HCT116 (cell line): Measurements from ENCODE around the gene SCARB1. TPM values are rescaled to one million over a fixed set of nuclear protein-coding genes. Genes with fewer than 3 reads are reported as not detected.

ENCODE experiments used
- ATAC-seq: fragments of 200-7000 bp; cut with Tn5 transposase; 2 replicates; pipeline ENCODE4 v1.9.1; 2020; ENCODE audit warnings: mild to moderate bottlenecking, moderate library complexity
- BruUV-seq: library from RNA; stranded (reverse); fragments of 400-500 nt; replicated peaks from 2 replicates; lab custom pipeline; 2021; lab: Mats Ljungman, UMichigan
- CTCF ChIA-PET: fragments of 300-600 bp; sonication (Branson Sonifier 250); formaldehyde crosslinking; loops from one replicate; lab custom pipeline; 2021; ENCODE audit warnings: antibody characterized with exemption; lab: Charles Lee
- POLR2A ChIA-PET: fragments of 300-600, 350-600 bp; sonication (Branson Sonifier 250); formaldehyde crosslinking; loops from one replicate; lab custom pipeline; 2021; ENCODE audit warnings: antibody characterized with exemption; lab: Charles Lee
- RAD21 ChIA-PET, 2 experiments: fragments of 300-600 bp; sonication (Branson Sonifier 250); formaldehyde crosslinking; loops; one replicate each; lab custom pipeline; 2023; ENCODE audit warnings: low total read pairs in 2 of 2; ENCODE audit not compliant: uncharacterized antibody in 2 of 2, unreplicated experiment in 2 of 2, low non-redundant PET in 1 of 2; lab: Charles Lee
- DNase-seq: peaks from one replicate; pipeline ENCODE4 v3.0.0-alpha.2; 2010; ENCODE audit warnings: low read depth, low spot score
- H2AFZ ChIP-seq: fragments of 200-600 bp; shearing (Covaris generic), sonication (generic); 2 replicates; pipeline ENCODE4 v1.6.1; 2017; ENCODE audit warnings: low read depth, mixed run types, mixed read lengths, antibody characterized with exemption, low read length; ENCODE audit not compliant: poor library complexity, severe bottlenecking
- H3K27ac ChIP-seq: 2 replicates; pipeline ENCODE4 v1.5.1; 2012; ENCODE audit warnings: low read depth, low read length
- H3K27me3 ChIP-seq: fragments of 200-600 bp; sonication (generic); 2 replicates; pipeline ENCODE4 v1.6.1; 2016; ENCODE audit warnings: mixed run types, low read length, mixed read lengths; ENCODE audit not compliant: insufficient read depth
- H3K36me3 ChIP-seq, 2 experiments: fragments of 200-500 bp in 1 of 2; fragments of 200-600 bp in 1 of 2; sonication (Bioruptor generic) in 1 of 2; sonication (generic) in 1 of 2; 2 replicates each; pipeline versions ENCODE4 v1.5.1 to v1.6.1; 2014 to 2016; ENCODE audit warnings: low read length in 2 of 2, inconsistent platforms in 1 of 2, mixed read lengths in 1 of 2, mixed run types in 1 of 2; ENCODE audit not compliant: insufficient read depth in 2 of 2, control insufficient read depth in 1 of 2
- H3K4me1 ChIP-seq, 2 experiments: fragments of 200-600 bp in 1 of 2; sonication (generic) in 1 of 2; 2 replicates each; pipeline versions ENCODE4 v1.5.1 to v1.6.1; 2012 to 2017; ENCODE audit warnings: low read length in 2 of 2, inconsistent platforms in 1 of 2, mild to moderate bottlenecking in 1 of 2, mixed read lengths in 1 of 2, mixed run types in 1 of 2, moderate library complexity in 1 of 2; ENCODE audit not compliant: insufficient read depth in 2 of 2, control insufficient read depth in 1 of 2
- H3K4me2 ChIP-seq: fragments of 200-600 bp; sonication (generic); 2 replicates; pipeline ENCODE4 v1.6.1; 2017; ENCODE audit warnings: mixed run types, low read length, mixed read lengths
- H3K4me3 ChIP-seq, 2 experiments: fragments of 200-600 bp in 1 of 2; sonication (generic) in 1 of 2; replicated peaks in 1 of 2; 2 replicates each; pipeline ENCODE4 v1.5.1; 2011 to 2016; ENCODE audit warnings: low read length in 2 of 2, control low read depth in 1 of 2, low read depth in 1 of 2, mild to moderate bottlenecking in 1 of 2, mixed read lengths in 1 of 2, mixed run types in 1 of 2
- H3K79me2 ChIP-seq: fragments of 200-600 bp; sonication (generic); 2 replicates; pipeline ENCODE4 v1.6.1; 2017; ENCODE audit warnings: mild to moderate bottlenecking, mixed run types, low read length, moderate library complexity, mixed read lengths; ENCODE audit not compliant: insufficient read depth
- H3K9ac ChIP-seq: fragments of 200-600 bp; sonication (generic); 2 replicates; pipeline ENCODE4 v1.6.1; 2016; ENCODE audit warnings: low read length, mixed read lengths
- H3K9me2 ChIP-seq: fragments of 200-600 bp; sonication (generic), shearing (Covaris generic); 2 replicates; pipeline ENCODE4 v1.6.1; 2017; ENCODE audit warnings: mixed run types, mild to moderate bottlenecking, moderate library complexity; ENCODE audit not compliant: insufficient read depth
- H3K9me3 ChIP-seq, 2 experiments: fragments of 200-500 bp in 1 of 2; fragments of 200-600 bp in 1 of 2; sonication (Bioruptor generic) in 1 of 2; sonication (generic) in 1 of 2; 2 replicates each; pipeline ENCODE4 v1.6.1; 2014 to 2017; ENCODE audit warnings: low read length in 2 of 2, mixed read lengths in 2 of 2, inconsistent platforms in 1 of 2, low read depth in 1 of 2, mild to moderate bottlenecking in 1 of 2, mixed run types in 1 of 2, moderate library complexity in 1 of 2; ENCODE audit not compliant: control insufficient read depth in 1 of 2, insufficient read depth in 1 of 2
- H4K20me1 ChIP-seq: fragments of 200-600 bp; sonication (generic), shearing (Covaris generic); 2 replicates; pipeline ENCODE4 v1.6.1; 2017; ENCODE audit warnings: mixed run types, mild to moderate bottlenecking, moderate library complexity; ENCODE audit not compliant: insufficient read depth
- CEBPB ChIP-seq: IDR thresholded peaks from 2 replicates; pipeline ENCODE4 v1.6.1; 2012; ENCODE audit warnings: low read depth
- EGR1 ChIP-seq: IDR thresholded peaks from 2 replicates; pipeline ENCODE4 v1.6.1; 2012; ENCODE audit warnings: low read depth
- SP1 ChIP-seq: IDR thresholded peaks from 2 replicates; pipeline ENCODE4 v1.6.1; 2012; ENCODE audit warnings: low read depth
- TCF7L2 ChIP-seq: IDR thresholded peaks from 2 replicates; pipeline ENCODE4 v1.7.0; 2011; ENCODE audit warnings: borderline replicate concordance, inconsistent platforms; ENCODE audit not compliant: insufficient read depth, insufficient read length; ENCODE audit errors: extremely low read depth
- YY1 ChIP-seq: IDR thresholded peaks from 2 replicates; pipeline ENCODE4 v1.6.1; 2011; ENCODE audit warnings: low read length, low read depth, moderate library complexity, mild to moderate bottlenecking; ENCODE audit not compliant: insufficient replicate concordance; ENCODE audit errors: extremely low read depth
- intact Hi-C: fragments of 100-400 bp; cut with micrococcal nuclease; formaldehyde crosslinking; loops from 2 replicates; pipeline ENCODE4 v1.10.0; 2022
- total RNA-seq: library from RNA; stranded (reverse); gene quantifications from one replicate; pipeline ENCODE4 v1.2.1, GENCODE V29; 2021; ENCODE audit not compliant: unreplicated experiment
- TF ChIP-seq, protein P1 (sequence below): IDR thresholded peaks from 2 replicates; pipeline ENCODE4 v1.6.1; 2012

The SCARB1 gene
- total RNA-seq, 1 experiment from 2014 or later, result 95.5 TPM

DNA sequence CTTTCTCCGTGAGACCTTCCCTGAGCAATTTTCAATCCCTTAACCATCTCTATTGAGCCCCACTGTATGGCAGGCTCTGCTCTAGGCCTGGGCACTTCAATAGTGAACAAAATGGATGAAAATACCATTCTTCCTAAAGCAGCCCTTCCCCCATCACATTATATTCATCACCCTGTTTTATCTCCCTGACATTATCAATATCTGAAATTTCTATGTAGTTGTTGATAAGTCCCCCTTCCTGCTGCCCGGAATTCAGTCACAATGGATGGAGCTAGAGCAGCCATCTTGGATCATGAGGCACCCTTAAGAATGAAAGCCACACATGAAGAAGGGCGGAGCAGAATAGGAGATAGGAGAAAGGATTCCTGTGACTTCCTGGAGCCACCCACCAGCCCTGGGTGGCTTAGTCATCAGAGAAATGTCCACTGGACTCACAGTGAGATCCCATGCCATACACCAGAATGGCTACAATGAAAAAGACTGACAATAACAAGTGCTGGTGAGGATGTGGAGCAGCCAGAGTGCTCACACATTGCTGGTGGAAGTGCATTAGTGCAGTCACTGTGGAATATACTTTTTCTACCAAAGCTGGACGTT, 33.9 kb downstream of the SCARB1 start (continued):
- TF ChIP-seq TCF7L2, result no peak
- TF ChIP-seq EGR1, result no peak; the same call in 1 of the 2 replicates
- TF ChIP-seq, protein P1, sequence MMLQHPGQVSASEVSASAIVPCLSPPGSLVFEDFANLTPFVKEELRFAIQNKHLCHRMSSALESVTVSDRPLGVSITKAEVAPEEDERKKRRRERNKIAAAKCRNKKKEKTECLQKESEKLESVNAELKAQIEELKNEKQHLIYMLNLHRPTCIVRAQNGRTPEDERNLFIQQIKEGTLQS, result no peak; the same call in 1 of the 2 replicates

DNA sequence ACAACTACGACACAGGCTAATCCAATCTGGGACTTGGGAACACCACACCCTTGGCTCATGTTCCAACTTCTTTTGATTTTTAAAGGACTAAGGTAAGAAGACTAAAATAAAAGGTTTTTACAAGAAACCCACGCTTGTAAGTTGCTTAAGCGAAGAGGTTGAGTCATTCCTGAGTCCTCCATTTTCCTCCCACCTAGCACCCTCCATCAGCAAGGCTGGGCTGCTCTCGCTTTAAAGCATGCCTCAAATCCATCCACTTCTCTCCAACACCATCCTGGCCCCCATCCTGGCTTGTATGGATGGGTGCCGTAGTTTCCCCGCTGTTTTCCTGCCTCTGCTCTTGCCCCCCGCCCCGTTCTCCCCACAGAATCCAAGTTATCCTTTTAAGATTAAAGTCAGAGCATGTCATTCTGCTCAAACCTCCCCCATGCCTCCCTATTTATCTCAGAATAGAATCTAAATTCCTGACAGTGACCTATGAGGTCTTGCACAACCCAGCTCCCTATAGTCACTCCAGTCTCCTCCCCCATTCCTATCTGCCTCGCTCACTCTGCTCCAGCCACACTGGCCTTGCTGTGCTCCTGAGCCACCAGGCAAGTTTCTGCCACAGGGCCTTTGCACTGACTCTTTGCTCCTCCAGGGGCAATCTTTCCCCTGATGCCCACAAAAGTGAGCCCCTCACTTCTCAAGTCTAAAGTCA, 34.5 kb downstream of the SCARB1 start:
- peak overlapping the region; percentile 63 for H3K27ac ChIP-seq
- intact Hi-C loops, result loop anchor here (5.0 kb wide), 1 partner anchor 68 kb away; no protein-coding TSS in a partner anchor
- peaks cover 0 to 8% of the 10 kb centered on the region in 2 experiments; a peak in 1 of 4 replicates for H3K36me3 ChIP-seq
- POLR2A ChIA-PET, result no interaction called here
- H3K4me1 ChIP-seq, result peaks cover 44 to 69% of the 10 kb centered on the region in 2 experiments
- H3K79me2 ChIP-seq, result peaks cover 76% of the 10 kb centered on the region
- H3K9me2 ChIP-seq, result no peaks in the 10 kb centered on the region
- no TSS peak for BruUV-seq
- RAD21 ChIA-PET, result no interaction called here
- peak overlapping the region; percentile 70 for H3K4me2 ChIP-seq
- ATAC-seq (peak; percentile 74), DNase-seq (no peak)
- H2AFZ ChIP-seq, result no peak overlapping the region
- peaks cover 0 to 8% of the 10 kb centered on the region in 2 experiments; a peak in 1 of 4 replicates for H3K9me3 ChIP-seq
- TF ChIP-seq SP1 (0 out of 2 replicates have a peak, but pooled peaks have one; percentile 5), YY1 (no peak), CEBPB (peak; percentile 91)
- peak overlapping the region; percentile 25 for H3K9ac ChIP-seq
- CTCF ChIA-PET, result no interaction called here
- peak overlapping the region in 1 of 2 experiments; percentile 32; a peak in 2 of 4 replicates for H3K4me3 ChIP-seq
- H3K27me3 ChIP-seq, result no peaks in the 10 kb centered on the region
- no peaks in the 10 kb centered on the region for H4K20me1 ChIP-seq
